ENCODE measurements around the gene ABHD6.
"Not testable (repeated sequence)": the region's sequence is repeated elsewhere in the genome, so short reads cannot be mapped to it uniquely, and the experiment has no call there.

ABHD6 gene

DNA sequence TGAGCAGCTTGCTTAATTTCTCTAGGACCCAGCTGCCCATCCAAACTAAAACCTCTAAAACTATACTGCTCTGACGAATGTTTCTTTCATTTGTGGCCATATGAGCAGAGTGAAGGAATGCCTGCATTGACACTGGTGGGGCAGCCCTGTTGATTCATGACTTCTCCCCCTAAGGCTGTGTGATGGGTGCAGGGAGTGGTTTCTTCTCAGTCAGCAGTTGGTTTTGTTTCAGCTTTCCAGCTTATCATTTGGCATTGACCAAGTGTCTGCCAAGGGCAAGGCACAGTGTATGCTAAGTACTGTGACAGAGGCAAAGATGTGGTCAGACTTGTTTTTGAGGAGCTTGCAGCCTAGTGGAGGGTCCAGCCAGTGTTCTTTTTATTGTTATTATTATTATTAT lies 4.7 kb downstream of the ABHD6 start:
- DNase-seq (ENCODE audit: low read depth in 2 of 2): no peak

GRCh38 chr3:58242860-58243259 lies 5.3 kb downstream of the ABHD6 start:
- not testable (repeated sequence) for DNase-seq (ENCODE audit: low read depth in 2 of 2)

- DNase-seq (ENCODE audit: low read depth in 2 of 2): no peak
Measured at GRCh38 chr3:58243976-58244585, 6.5 kb downstream of the ABHD6 start.

- no peak for DNase-seq (ENCODE audit: low read depth in 2 of 2)
Measured at GRCh38 chr3:58246148-58247047, 8.8 kb downstream of the ABHD6 start.

- DNase-seq (ENCODE audit: low read depth in 2 of 2): no peak
Measured at GRCh38 chr3:58249358-58250092, 11.9 kb downstream of the ABHD6 start.

- no peak for DNase-seq (ENCODE audit: low read depth in 2 of 2)
Measured at GRCh38 chr3:58250093-58250707, 12.6 kb downstream of the ABHD6 start.

DNA sequence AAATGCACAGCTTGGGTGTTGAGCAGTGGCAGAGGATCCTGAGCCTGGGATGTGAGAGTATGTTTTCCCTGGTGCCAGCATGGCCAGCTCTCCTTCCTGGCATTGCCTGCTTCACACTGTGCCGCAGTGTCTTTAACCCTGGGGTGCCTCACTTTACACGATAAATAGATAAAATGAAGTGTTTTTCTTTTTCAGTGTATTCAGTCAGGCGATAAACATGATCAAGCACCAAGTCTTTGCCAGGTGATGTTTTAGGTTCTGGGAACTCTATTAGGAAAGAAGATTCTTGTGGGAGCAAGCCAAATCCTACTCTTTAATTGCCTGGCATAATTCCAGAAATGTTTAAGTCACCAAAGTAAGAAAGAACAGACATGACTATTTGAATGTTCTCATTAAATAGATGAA lies 14.0 kb downstream of the ABHD6 start:
- DNase-seq (ENCODE audit: low read depth in 2 of 2): no peak

DNA sequence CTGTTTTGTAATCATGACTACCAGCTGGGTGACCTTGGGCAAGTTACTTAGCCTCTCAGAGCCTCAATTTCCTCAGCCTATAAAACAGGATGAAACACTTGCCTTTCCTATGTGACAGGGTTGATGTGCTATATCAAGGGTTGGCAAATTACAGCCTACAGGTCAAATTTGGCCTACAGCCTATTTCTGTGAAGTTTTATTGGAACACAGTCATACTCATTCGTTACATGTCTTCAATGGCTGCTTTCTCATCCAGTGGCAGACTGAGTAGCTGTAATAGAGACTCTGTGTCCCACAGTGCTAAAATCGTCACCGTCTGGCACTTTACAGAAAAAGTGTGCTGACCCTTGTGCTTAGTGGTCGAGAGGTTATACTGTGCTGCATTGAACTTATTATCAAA lies 16.6 kb downstream of the ABHD6 start:
- DNase-seq (ENCODE audit: low read depth in 2 of 2): no peak

GRCh38 chr3:58256061-58256460 lies 18.5 kb downstream of the ABHD6 start:
- DNase-seq (ENCODE audit: low read depth in 2 of 2): no peak

GRCh38 chr3:58256511-58256910 lies 18.9 kb downstream of the ABHD6 start:
- no peak for DNase-seq (ENCODE audit: low read depth in 2 of 2)

GRCh38 chr3:58258392-58259055 lies 20.9 kb downstream of the ABHD6 start:
- DNase-seq (ENCODE audit: low read depth in 2 of 2): no peak

GRCh38 chr3:58260261-58260731 lies 22.7 kb downstream of the ABHD6 start:
- no peak for DNase-seq (ENCODE audit: low read depth in 2 of 2)

DNA sequence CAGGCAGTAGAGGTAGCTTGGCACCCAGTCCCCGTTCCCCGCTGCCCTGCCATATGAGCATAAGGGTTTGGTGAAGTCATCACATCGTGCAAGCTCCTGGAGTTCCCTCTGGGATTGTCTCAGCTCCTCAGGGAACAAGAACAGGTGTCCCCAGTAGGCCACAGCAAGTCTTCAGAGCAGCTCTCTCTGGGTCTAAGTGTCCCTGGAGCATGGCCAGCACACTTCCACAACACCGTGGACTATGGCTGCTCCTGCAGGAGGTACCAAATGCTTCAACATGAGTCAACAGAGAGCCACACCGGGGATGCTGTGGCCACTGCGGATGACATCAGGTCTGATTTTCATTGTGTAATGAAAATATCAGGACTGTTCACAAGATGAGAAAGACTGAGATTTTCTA lies 23.1 kb downstream of the ABHD6 start:
- no peak for DNase-seq (ENCODE audit: low read depth in 2 of 2)

GRCh38 chr3:58261954-58262666 lies 24.5 kb downstream of the ABHD6 start:
- DNase-seq (ENCODE audit: low read depth in 2 of 2): no peak

GRCh38 chr3:58266577-58266976 lies 29.0 kb downstream of the ABHD6 start:
- DNase-seq (ENCODE audit: low read depth in 2 of 2): no peak

DNA sequence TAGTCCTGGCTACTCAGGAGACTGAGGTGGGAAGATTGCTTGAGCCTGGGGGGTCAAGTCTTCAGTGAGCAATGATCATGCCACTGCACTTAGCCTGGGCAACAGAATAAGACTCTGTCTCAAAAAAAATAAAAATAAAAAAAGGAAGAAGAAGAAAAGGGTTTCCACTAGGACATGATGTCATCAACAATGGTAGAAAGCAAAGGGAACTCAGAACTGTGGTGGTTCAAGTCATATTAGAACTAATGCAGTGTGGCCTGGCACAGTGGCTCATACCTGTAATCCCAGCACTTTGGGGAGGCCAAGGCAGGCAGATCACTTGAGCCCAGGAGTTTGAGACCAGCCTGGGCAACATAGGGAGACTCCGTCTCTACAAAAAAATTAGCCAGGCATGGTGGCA lies 30.0 kb downstream of the ABHD6 start:
- DNase-seq (ENCODE audit: low read depth in 2 of 2): not testable (repeated sequence)

- no peak for DNase-seq (ENCODE audit: low read depth in 2 of 2)
Measured at GRCh38 chr3:58269356-58269755, 31.8 kb downstream of the ABHD6 start.

- DNase-seq (ENCODE audit: low read depth in 2 of 2): no peak
Measured at GRCh38 chr3:58270485-58270884, 32.9 kb downstream of the ABHD6 start.

DNA sequence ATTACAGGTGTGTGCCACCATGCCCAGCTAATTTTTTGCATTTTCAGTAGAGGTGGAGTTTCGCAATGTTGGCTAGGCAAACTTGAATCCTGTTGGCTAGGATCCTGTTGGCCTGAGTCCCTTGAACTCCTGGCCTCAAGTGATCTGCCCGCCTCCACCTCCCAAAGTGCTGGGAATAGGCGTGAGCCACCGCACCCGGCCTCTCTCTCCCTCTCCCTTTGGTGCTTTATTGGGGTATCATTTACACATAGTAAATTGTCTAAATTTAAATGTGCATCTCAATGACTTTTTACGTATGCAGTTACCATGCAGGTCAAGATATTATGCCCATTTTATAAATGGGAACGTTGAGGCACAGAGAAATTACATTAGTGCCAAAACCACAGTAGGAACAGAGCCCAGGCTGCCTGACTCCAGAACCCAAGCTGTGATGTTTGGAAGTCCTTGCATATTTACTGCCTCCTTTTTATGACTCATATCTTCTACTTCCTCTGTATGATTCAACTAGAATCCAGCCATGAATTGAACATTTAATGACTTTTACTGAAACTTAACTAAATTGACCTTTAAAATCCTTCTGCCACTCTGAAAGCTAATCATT lies 34.4 kb downstream of the ABHD6 start:
- no peak for DNase-seq (ENCODE audit: low read depth in 2 of 2)

- no peak for DNase-seq (ENCODE audit: low read depth in 2 of 2)
Measured at GRCh38 chr3:58272891-58273290, 35.3 kb downstream of the ABHD6 start.
